ENCODE data around the gene CAPN14. TPM values are rescaled to one million over a fixed set of nuclear protein-coding genes. Genes with fewer than 3 reads are reported as not detected.

The CAPN14 gene
- total and polyA plus RNA-seq, 10 donors, result 0.26 to 2.7 (median 0.92) TPM

DNA sequence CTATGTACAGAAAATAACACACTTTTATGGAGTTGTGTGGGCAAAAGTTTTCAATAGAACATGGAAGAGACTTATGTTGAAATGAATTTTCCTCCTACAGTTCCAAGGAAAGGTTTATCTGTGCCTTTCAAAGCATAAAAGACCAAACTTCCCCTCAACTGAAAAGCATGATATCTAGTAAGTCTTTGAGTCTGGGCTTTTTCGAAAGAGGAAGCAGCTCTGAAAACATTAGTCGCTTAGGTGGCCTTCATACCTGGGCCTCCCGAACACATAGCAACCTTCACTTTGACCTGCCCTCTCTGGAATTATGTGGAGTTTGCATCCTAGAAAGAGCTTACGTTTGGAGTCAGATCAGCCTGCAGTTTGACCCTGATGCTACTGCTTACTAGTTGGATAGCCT is 4.8 kb upstream of the CAPN14 start:
- 35 to 60% (median 48%) methylated on average over 4 of the region's 4 CpGs for whole genome bisulfite sequencing, 5 donors
- no peaks in the 10 kb centered on the region for H3K9me3 ChIP-seq
- intact Hi-C loops (cut with DNase I; ENCODE audit: low total_unique reads), result no loop called here
- no peak overlapping the region for H3K4me3 ChIP-seq
- no peaks in the 10 kb centered on the region for H3K36me3 ChIP-seq
- peaks cover 0 to 58% (median 37%) of the 10 kb centered on the region in 6 donors for H3K4me1 ChIP-seq
- DNase-seq, result no peak
- TF ChIP-seq POLR2AphosphoS5 (IDR thresholded peaks at IDR 0.05) (no peak), POLR2A (IDR thresholded peaks at IDR 0.05) (no peak)
- TF ChIP-seq, protein P1, sequence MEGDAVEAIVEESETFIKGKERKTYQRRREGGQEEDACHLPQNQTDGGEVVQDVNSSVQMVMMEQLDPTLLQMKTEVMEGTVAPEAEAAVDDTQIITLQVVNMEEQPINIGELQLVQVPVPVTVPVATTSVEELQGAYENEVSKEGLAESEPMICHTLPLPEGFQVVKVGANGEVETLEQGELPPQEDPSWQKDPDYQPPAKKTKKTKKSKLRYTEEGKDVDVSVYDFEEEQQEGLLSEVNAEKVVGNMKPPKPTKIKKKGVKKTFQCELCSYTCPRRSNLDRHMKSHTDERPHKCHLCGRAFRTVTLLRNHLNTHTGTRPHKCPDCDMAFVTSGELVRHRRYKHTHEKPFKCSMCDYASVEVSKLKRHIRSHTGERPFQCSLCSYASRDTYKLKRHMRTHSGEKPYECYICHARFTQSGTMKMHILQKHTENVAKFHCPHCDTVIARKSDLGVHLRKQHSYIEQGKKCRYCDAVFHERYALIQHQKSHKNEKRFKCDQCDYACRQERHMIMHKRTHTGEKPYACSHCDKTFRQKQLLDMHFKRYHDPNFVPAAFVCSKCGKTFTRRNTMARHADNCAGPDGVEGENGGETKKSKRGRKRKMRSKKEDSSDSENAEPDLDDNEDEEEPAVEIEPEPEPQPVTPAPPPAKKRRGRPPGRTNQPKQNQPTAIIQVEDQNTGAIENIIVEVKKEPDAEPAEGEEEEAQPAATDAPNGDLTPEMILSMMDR (IDR thresholded peaks at IDR 0.05 in 8 of 11, conservative IDR thresholded peaks at IDR 0.05 in 3 of 11), result no peak
- H3K27me3 ChIP-seq (replicated peaks in 1 of 7), result no peaks in the 10 kb centered on the region
- H3K27ac ChIP-seq, result peak overlapping the region in 5 of 8 donors; percentile 24 to 92 (median 56)

DNA sequence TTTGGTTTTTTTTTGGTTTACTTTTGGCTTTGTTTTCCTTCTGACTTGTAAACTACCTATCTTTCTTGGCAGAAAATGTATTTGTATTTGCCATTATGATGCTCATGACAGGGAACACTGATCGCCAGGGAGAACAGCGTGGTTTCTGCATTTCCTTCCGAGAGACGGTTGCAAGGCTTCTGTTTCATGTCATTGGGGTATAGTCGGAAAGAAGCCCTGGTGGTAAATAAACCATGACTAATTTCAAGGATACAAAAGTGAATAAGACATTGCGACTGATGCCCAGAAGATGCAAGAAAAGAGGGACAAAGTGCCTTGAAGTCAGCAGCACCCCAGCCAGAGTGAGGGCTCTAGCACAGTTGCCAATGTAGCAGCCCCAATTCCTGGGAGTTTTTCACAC is 4.2 kb upstream of the CAPN14 start:
- Histone ChIP-seq H3K4me3 (no peak overlapping the region), H3K9me3 (no peaks in the 10 kb centered on the region), H3K4me1 (peaks cover 0 to 63% (median 38%) of the 10 kb centered on the region in 6 donors), H3K27me3 (replicated peaks in 1 of 7) (no peaks in the 10 kb centered on the region), H3K36me3 (no peaks in the 10 kb centered on the region), H3K27ac (peak overlapping the region in 5 of 8 donors; percentile 24 to 92 (median 56))
- WGBS, 5 donors, result 22 to 43% (median 29%) methylated on average over 6 of the region's 6 CpGs
- TF ChIP-seq, protein P1 (IDR thresholded peaks at IDR 0.05 in 8 of 11, conservative IDR thresholded peaks at IDR 0.05 in 3 of 11), result no peak
- TF ChIP-seq POLR2A (IDR thresholded peaks at IDR 0.05) (no peak), POLR2AphosphoS5 (IDR thresholded peaks at IDR 0.05) (no peak)
- intact Hi-C loops (cut with DNase I; ENCODE audit: low total_unique reads), result no loop called here
- DNase-seq, result no peak

DNA sequence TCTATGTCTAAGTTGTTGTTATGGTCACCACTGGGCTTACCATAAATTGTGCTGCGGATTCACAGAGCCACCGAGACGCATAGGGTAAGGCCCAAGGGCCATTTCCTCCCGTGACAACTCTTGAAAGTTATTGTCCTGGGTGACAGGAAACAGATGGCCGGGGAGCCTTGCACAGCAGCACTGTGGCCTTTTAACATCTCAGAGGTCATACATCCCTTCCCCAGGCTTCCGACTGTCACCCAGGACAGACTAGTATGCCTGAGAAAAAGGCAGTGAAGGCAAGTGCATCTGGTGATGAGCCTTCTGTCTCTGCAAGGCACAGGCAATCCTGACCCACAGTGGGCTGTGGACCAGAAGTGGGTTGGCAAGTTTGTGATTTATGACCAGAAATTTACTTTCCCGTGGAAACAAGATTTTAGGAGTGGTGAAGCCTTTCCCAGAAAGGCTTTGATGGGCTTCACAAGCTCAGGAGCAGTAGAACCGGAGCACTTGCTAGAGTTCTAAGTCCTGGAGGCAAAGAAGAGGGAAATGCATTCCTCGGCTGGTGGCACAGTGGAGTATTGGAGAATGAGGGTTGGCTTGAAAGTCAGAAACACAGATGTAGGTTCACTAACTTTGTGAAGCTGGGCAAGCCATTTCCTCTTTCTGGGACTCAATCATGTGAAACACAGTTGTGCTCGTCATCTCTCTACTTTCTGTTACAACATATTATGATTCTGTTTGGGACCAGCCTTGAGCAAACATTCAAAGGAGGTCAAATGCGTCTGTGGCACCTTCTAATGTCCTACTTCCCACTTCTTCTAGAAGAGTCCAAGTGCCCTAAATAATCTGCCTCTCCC is 2.0 kb upstream of the CAPN14 start:
- no peak for DNase-seq
- intact Hi-C loops (cut with DNase I; ENCODE audit: low total_unique reads), result no loop called here
- WGBS, 5 donors, result 16 to 24% (median 20%) methylated on average over 11 of the region's 11 CpGs
- TF ChIP-seq, protein P1 (IDR thresholded peaks at IDR 0.05 in 8 of 11, conservative IDR thresholded peaks at IDR 0.05 in 3 of 11), result no peak
- TF ChIP-seq POLR2A (IDR thresholded peaks at IDR 0.05), result no peak
- peak in 1 of 3 donors; percentile 53 for TF ChIP-seq POLR2AphosphoS5 (IDR thresholded peaks at IDR 0.05)
- Histone ChIP-seq H3K27ac (peak overlapping the region; percentile 59 to 92 (median 80)), H3K4me3 (peak overlapping the region in 1 of 8 donors; percentile 19), H3K27me3 (replicated peaks in 1 of 7) (no peaks in the 10 kb centered on the region), H3K4me1 (peaks cover 0 to 79% (median 47%) of the 10 kb centered on the region in 6 donors), H3K36me3 (no peaks in the 10 kb centered on the region), H3K9me3 (no peaks in the 10 kb centered on the region)

DNA sequence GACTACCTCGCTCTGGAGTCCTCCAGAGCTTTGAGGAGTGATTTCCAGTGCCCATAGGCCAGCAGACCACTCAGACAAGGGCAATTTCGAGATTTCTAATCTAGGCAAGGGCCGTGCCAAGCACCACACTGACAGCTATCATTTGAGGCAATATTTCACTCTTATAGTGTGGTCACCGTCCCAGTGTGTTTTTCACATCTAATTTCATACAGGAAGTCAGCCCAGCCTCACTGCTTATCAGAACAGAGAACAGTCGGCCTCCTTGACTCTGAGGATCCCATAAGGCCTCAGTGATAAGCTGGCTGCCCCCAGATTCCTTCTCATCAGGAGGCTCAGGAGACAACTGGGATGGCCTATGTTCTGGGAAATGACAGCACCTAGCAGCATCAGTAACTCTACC is 581 bp downstream of the CAPN14 start:
- WGBS, 5 donors, result 41 to 54% (median 48%) methylated on average over 4 to 5 of the region's 5 CpGs
- Histone ChIP-seq H3K36me3 (no peaks in the 10 kb centered on the region), H3K4me1 (peaks cover 0 to 75% (median 47%) of the 10 kb centered on the region in 6 donors), H3K27ac (peak overlapping the region in 3 of 8 donors; percentile 3 to 83 (median 70)), H3K9me3 (no peaks in the 10 kb centered on the region), H3K4me3 (no peak overlapping the region), H3K27me3 (replicated peaks in 1 of 7) (no peaks in the 10 kb centered on the region)
- intact Hi-C loops (cut with DNase I; ENCODE audit: low total_unique reads), result no loop called here
- TF ChIP-seq POLR2A (IDR thresholded peaks at IDR 0.05) (no peak), POLR2AphosphoS5 (IDR thresholded peaks at IDR 0.05) (no peak)
- TF ChIP-seq, protein P1 (IDR thresholded peaks at IDR 0.05 in 8 of 11, conservative IDR thresholded peaks at IDR 0.05 in 3 of 11), result no peak
- DNase-seq, result no peak
